ENCODE results near the gene TMEM170B.

DNA sequence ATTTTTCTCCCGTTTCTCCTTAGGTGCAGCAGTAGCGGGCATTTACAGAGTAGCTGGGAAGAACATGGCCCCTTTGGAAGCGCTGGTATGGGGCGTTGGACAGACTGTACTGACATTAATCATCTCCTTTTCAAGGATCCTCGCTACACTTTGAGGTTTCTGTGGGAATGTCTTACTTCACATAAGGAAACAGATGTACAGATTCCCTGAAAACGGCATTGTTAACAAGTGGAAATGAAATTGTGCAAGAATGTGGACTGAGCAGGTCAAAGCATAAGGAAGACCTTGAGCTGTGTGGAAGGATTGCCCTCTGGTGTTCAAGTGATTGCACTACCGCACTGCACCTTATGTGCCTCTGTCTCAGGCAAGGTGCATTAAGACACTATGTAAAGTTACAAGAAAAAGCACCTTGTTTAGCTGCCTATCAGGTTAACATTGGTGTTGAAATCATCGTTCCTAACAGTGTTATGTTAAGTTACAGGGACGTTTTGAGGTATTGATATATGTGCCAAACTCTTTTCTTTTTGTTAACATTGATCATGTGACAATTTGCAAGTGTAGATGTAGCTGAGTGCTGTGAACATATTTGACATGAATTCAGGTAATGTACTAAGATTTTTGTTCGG, 38.0 kb downstream of the TMEM170B start:
- TF ChIP-seq, protein P1, sequence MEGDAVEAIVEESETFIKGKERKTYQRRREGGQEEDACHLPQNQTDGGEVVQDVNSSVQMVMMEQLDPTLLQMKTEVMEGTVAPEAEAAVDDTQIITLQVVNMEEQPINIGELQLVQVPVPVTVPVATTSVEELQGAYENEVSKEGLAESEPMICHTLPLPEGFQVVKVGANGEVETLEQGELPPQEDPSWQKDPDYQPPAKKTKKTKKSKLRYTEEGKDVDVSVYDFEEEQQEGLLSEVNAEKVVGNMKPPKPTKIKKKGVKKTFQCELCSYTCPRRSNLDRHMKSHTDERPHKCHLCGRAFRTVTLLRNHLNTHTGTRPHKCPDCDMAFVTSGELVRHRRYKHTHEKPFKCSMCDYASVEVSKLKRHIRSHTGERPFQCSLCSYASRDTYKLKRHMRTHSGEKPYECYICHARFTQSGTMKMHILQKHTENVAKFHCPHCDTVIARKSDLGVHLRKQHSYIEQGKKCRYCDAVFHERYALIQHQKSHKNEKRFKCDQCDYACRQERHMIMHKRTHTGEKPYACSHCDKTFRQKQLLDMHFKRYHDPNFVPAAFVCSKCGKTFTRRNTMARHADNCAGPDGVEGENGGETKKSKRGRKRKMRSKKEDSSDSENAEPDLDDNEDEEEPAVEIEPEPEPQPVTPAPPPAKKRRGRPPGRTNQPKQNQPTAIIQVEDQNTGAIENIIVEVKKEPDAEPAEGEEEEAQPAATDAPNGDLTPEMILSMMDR (IDR thresholded peaks at IDR 0.05) = peak; percentile 83 to 95 (median 91)
- TF ChIP-seq POLR2A (IDR thresholded peaks at IDR 0.05) = no peak
